B cell (primary cell): ENCODE results near the gene PLA2G4F. TPM values are rescaled to one million over a fixed set of nuclear protein-coding genes. Genes with fewer than 3 reads are reported as not detected.

Experiments used
- ATAC-seq: fragments of 200-7000 bp; cut with Tn5 transposase; one replicate; pipeline ENCODE4 v1.10.0; 2021; ENCODE audit warnings: low read depth, mild to moderate bottlenecking, moderate number of reproducible peaks, moderate library complexity
- CTCF ChIA-PET: fragments of 350-600 bp; sonication (Branson Sonifier 250); formaldehyde crosslinking; loops from one replicate; lab custom pipeline; 2021; ENCODE audit warnings: antibody characterized with exemption, inconsistent platforms; lab: Charles Lee
- POLR2A ChIA-PET: fragments of 350-600 bp; sonication (Branson Sonifier 250); formaldehyde crosslinking; loops from one replicate; lab custom pipeline; 2021; ENCODE audit warnings: antibody characterized with exemption; lab: Charles Lee
- DNase-seq: peaks from one replicate; pipeline ENCODE4 v3.0.0; 2013
- H2AFZ ChIP-seq: 2 replicates; pipeline ENCODE4 v1.6.1; 2012; ENCODE audit warnings: mild to moderate bottlenecking, low read depth, low read length; ENCODE audit not compliant: insufficient read depth, poor library complexity, severe bottlenecking
- H3K27ac ChIP-seq, 2 donors: 1 replicate in 1 of 2; 2 replicates in 1 of 2; pipeline ENCODE4 v1.5.1; 2012 to 2013; ENCODE audit warnings: low read length in 2 of 2, mild to moderate bottlenecking in 2 of 2, moderate library complexity in 1 of 2
- H3K27me3 ChIP-seq, 4 experiments: fragments of 200-600 bp in 1 of 4; sonication (generic) in 1 of 4; replicated peaks in 1 of 4; 1 replicate in 2 of 4; 2 replicates in 2 of 4; pipeline versions ENCODE4 v1.6.1 to v1.7.0; 2013 to 2016; ENCODE audit warnings: low read length in 3 of 4, mild to moderate bottlenecking in 2 of 4, mixed read lengths in 1 of 4, moderate library complexity in 1 of 4; ENCODE audit not compliant: insufficient read depth in 4 of 4, control insufficient read depth in 3 of 4; ENCODE audit errors: control extremely low read depth in 1 of 4
- H3K36me3 ChIP-seq, 2 experiments: replicated peaks in 1 of 2; 1 replicate in 1 of 2; 2 replicates in 1 of 2; pipeline versions ENCODE4 v1.6.1 to v1.7.1; 2013; ENCODE audit warnings: low read length in 1 of 2; ENCODE audit not compliant: insufficient read depth in 2 of 2, control insufficient read depth in 1 of 2; ENCODE audit errors: control extremely low read depth in 1 of 2, extremely low read depth in 1 of 2
- H3K4me1 ChIP-seq, 2 donors: fragments of 200-600 bp in 1 of 2; sonication (generic) in 1 of 2; 1 replicate in 1 of 2; 2 replicates in 1 of 2; pipeline versions ENCODE4 v1.5.1 to v1.6.1; 2013 to 2017; ENCODE audit warnings: low read length in 2 of 2; ENCODE audit not compliant: control insufficient read depth in 2 of 2, insufficient read depth in 2 of 2
- H3K4me2 ChIP-seq: replicated peaks from 2 replicates; pipeline ENCODE3; 2012; ENCODE audit warnings: mild to moderate bottlenecking, low read depth, low read length; ENCODE audit not compliant: poor library complexity, severe bottlenecking
- H3K4me3 ChIP-seq, 5 experiments: fragments of 200-600 bp in 1 of 5; sonication (generic) in 1 of 5; 1 replicate in 3 of 5; 2 replicates in 2 of 5; pipeline versions ENCODE4 v1.5.1 to v1.7.0; 2011 to 2016; ENCODE audit warnings: low read length in 4 of 5, mild to moderate bottlenecking in 4 of 5, low read depth in 2 of 5, control low read depth in 1 of 5, moderate library complexity in 1 of 5; ENCODE audit not compliant: insufficient read depth in 1 of 5; ENCODE audit errors: control extremely low read depth in 1 of 5, extremely low read depth in 1 of 5
- H3K79me2 ChIP-seq: fragments of 200-600 bp; sonication (generic); one replicate; pipeline ENCODE4 v1.6.0; 2016; ENCODE audit warnings: low read length; ENCODE audit not compliant: control insufficient read depth, insufficient read depth
- H3K9ac ChIP-seq: fragments of 200-600 bp; sonication (generic); 2 replicates; pipeline ENCODE4 v1.6.1; 2017; ENCODE audit warnings: mild to moderate bottlenecking, low read length, moderate library complexity
- H3K9me3 ChIP-seq, 3 donors: one replicate each; pipeline versions ENCODE4 v1.6.1 to v1.7.1; 2013; ENCODE audit warnings: low read length in 2 of 3; ENCODE audit not compliant: control insufficient read depth in 2 of 3, insufficient read depth in 1 of 3; ENCODE audit errors: control extremely low read depth in 1 of 3
- H4K20me1 ChIP-seq: 2 replicates; pipeline ENCODE4 v1.6.0; 2012; ENCODE audit warnings: mild to moderate bottlenecking, low read length; ENCODE audit not compliant: insufficient read depth, control insufficient read depth, poor library complexity, severe bottlenecking
- H3K27ac Mint-ChIP-seq: one replicate; pipeline ENCODE4 v1.8.0; 2021; ENCODE audit warnings: mixed read lengths
- H3K27me3 Mint-ChIP-seq: one replicate; pipeline ENCODE4 v1.8.0; 2021; ENCODE audit warnings: mixed read lengths
- H3K4me1 Mint-ChIP-seq: one replicate; pipeline ENCODE4 v1.8.0; 2021; ENCODE audit warnings: mixed read lengths
- H3K4me3 Mint-ChIP-seq: one replicate; pipeline ENCODE4 v1.8.0; 2021; ENCODE audit warnings: mixed read lengths
- H3K9me3 Mint-ChIP-seq: one replicate; pipeline ENCODE4 v1.8.0; 2022; ENCODE audit warnings: mixed read lengths; ENCODE audit not compliant: insufficient read depth
- EZH2 ChIP-seq: IDR thresholded peaks from 2 replicates; pipeline ENCODE4 v1.6.1; 2012; ENCODE audit warnings: borderline replicate concordance, low read depth, mild to moderate bottlenecking, moderate library complexity, low read length; ENCODE audit not compliant: insufficient read depth, poor library complexity, severe bottlenecking
- WGBS: methylation state at CpG from one replicate; pipeline ENCODE4 v1.1.5; 2013; ENCODE audit warnings: missing lambda C conversion rate; ENCODE audit not compliant: insufficient coverage; 5-methylcytosine and 5-hydroxymethylcytosine counted together
- intact Hi-C: fragments of 100-400 bp; cut with micrococcal nuclease; formaldehyde crosslinking; loops from one replicate; pipeline ENCODE4 v1.10.0; 2022
- polyA plus RNA-seq: library from polyadenylated mRNA; depleted of rRNA; stranded (reverse); fragments of >200 nt; gene quantifications from 2 replicates; pipeline ENCODE4 v1.2.3, GENCODE V29; 2012
- total RNA-seq, 2 donors: library from RNA; stranded (reverse); fragments of 120-200 nt in 1 of 2; gene quantifications; 1 replicate in 1 of 2; 2 replicates in 1 of 2; pipeline versions ENCODE4 v1.2.3 to v1.2.4, GENCODE V29; 2013 to 2022
- TF ChIP-seq, protein P1 (sequence below): fragments of 200-600 bp; IDR thresholded peaks from one replicate; pipeline ENCODE4 v1.8.0; 2022; ENCODE audit warnings: antibody characterized with exemption, mild to moderate bottlenecking

Gene PLA2G4F
- total and polyA plus RNA-seq, 2 donors (not counting 1 experiment from before 2014, with no cell fraction given): not detected

DNA sequence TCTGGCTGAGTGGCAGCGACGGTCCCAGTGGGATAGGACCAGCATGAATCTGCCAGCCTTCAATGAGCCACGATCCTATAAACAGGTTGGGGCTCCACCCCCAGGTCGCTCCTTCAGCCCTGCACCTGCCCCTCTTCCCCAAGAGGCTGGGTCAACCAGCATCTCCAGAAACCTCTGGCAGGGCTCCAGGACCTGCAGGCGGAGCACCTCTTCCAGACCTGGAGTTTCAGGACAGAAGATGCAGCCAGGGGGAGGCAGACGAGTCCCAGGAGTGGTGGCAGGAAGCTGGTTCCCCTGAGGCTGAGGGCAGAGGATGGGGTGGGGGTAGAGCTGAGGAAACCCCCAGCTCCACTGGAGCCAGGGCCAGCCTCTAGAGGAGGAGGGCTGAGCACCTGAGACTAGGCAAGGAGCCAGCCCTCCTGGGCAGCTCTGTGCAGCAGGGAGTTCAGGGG lies 61.9 kb downstream of the PLA2G4F start, which contains the start of gene PLA2G4D:
Gene PLA2G4D, minus strand, starts transcription at position 51 of the 452 bp plus-strand sequence. CDS start 103 bp downstream, outside the sequence.
- no peak for DNase-seq
- no peak within 1 kb of the TSS for H2AFZ ChIP-seq
- no peaks in the 10 kb centered on the region for H3K4me1 ChIP-seq
- TF ChIP-seq, protein P1, sequence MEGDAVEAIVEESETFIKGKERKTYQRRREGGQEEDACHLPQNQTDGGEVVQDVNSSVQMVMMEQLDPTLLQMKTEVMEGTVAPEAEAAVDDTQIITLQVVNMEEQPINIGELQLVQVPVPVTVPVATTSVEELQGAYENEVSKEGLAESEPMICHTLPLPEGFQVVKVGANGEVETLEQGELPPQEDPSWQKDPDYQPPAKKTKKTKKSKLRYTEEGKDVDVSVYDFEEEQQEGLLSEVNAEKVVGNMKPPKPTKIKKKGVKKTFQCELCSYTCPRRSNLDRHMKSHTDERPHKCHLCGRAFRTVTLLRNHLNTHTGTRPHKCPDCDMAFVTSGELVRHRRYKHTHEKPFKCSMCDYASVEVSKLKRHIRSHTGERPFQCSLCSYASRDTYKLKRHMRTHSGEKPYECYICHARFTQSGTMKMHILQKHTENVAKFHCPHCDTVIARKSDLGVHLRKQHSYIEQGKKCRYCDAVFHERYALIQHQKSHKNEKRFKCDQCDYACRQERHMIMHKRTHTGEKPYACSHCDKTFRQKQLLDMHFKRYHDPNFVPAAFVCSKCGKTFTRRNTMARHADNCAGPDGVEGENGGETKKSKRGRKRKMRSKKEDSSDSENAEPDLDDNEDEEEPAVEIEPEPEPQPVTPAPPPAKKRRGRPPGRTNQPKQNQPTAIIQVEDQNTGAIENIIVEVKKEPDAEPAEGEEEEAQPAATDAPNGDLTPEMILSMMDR: no peak
- ChIA-PET POLR2A (no interaction called here), CTCF (interaction anchor here (0.6 kb wide), 1 partner anchor 219 kb away, joined by 3 read pairs; no protein-coding TSS in a partner anchor)
- WGBS: 71% methylated on average over 6 of the region's 6 CpGs
- Mint-ChIP-seq H3K4me3 (no peak within 1 kb of the TSS), H3K9me3 (no peaks in the 10 kb centered on the region), H3K4me1 (no peaks in the 10 kb centered on the region), H3K27ac (no peak within 1 kb of the TSS), H3K27me3 (peaks cover 29% of the 10 kb centered on the region)
- intact Hi-C loops: no loop called here
- no peaks in the 10 kb centered on the region for H3K27me3 ChIP-seq
- H3K4me2 ChIP-seq: no peak within 1 kb of the TSS
- no peaks in the 10 kb centered on the region for H4K20me1 ChIP-seq
- no peaks in the 10 kb centered on the region for H3K36me3 ChIP-seq
- no peak within 1 kb of the TSS for H3K27ac ChIP-seq
- H3K4me3 ChIP-seq: no peak within 1 kb of the TSS
- H3K9me3 ChIP-seq: peaks cover 0 to 3% (median 0%) of the 10 kb centered on the region in 3 donors
- no peak within 1 kb of the TSS for H3K9ac ChIP-seq
- no peaks in the 10 kb centered on the region for H3K79me2 ChIP-seq
- ATAC-seq: no peak

DNA sequence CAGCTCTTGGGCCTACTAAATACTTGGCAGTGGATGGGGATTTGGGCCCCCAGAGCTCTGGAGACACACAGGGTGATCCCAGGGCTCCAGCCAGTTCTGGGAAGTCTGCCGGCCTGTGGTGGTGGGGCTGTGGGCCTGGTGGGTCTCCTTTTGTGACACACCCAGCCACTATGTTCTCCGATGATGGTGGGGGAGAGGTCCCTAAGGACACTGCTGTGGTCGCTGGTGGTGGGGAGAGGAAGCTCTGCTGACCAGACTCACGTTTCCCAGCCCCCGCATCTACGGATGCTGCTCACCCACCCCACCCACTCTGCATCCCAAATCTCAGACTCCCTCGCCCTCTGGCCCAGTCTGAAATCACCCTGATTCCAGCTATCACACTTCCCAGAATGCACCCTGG lies 62.5 kb downstream of the PLA2G4F start:
- no peak overlapping the region for H3K4me3 Mint-ChIP-seq
- H4K20me1 ChIP-seq: no peaks in the 10 kb centered on the region
- no peak overlapping the region for H3K27ac Mint-ChIP-seq
- H3K9me3 ChIP-seq: peaks cover 0 to 3% (median 0%) of the 10 kb centered on the region in 3 donors
- H3K79me2 ChIP-seq: no peaks in the 10 kb centered on the region
- no peak overlapping the region for H3K4me3 ChIP-seq
- TF ChIP-seq, protein P1: no peak
- TF ChIP-seq EZH2: no peak
- H2AFZ ChIP-seq: no peak overlapping the region
- H3K4me1 ChIP-seq: no peaks in the 10 kb centered on the region
- CTCF ChIA-PET: no interaction called here
- WGBS: 48% methylated on average over 5 of the region's 7 CpGs
- H3K27me3 Mint-ChIP-seq: peaks cover 29% of the 10 kb centered on the region
- H3K4me1 Mint-ChIP-seq: no peaks in the 10 kb centered on the region
- ATAC-seq (no peak), DNase-seq (no peak)
- no peak overlapping the region for H3K27ac ChIP-seq
- no peaks in the 10 kb centered on the region for H3K36me3 ChIP-seq
- H3K27me3 ChIP-seq: no peaks in the 10 kb centered on the region
- H3K9me3 Mint-ChIP-seq: no peaks in the 10 kb centered on the region
- H3K4me2 ChIP-seq: no peak overlapping the region
- POLR2A ChIA-PET: no interaction called here
- intact Hi-C loops: no loop called here
- no peak overlapping the region for H3K9ac ChIP-seq
